CD4-positive, alpha-beta T cell treated with Interleukin-15 for 4 hours (primary cell): ENCODE data around the gene POLE4.
A peak's percentile ranks its signal among the peaks of the same experiment; 100 is the strongest.

Experiments
- DNase-seq: peaks from one replicate; pipeline ENCODE4 v3.0.0-alpha.2; 2020; ENCODE audit warnings: low spot score

The POLE4 gene

GRCh38 chr2:74958274-74959105 lies at the start of gene POLE4:
TSS of gene POLE4 (plus strand) at chr2:74958643. CDS start at chr2:74958680, 37 bp downstream.
- peak; percentile 94 for DNase-seq

- no peak for DNase-seq
These were observed 49.5 kb upstream of the POLE4 start for GRCh38 chr2:74908748-74909444.

- DNase-seq, result no peak
These were observed 48.2 kb upstream of the POLE4 start for GRCh38 chr2:74910245-74910644.

- DNase-seq, result no peak
These were observed 47.4 kb upstream of the POLE4 start for GRCh38 chr2:74911061-74911460.

- no peak for DNase-seq
These were observed 42.7 kb upstream of the POLE4 start for GRCh38 chr2:74915743-74916142.

GRCh38 chr2:74916394-74916793 lies 42.0 kb upstream of the POLE4 start:
- DNase-seq, result no peak

GRCh38 chr2:74917702-74918619 lies 40.5 kb upstream of the POLE4 start:
- no peak for DNase-seq

GRCh38 chr2:74919827-74920226 lies 38.6 kb upstream of the POLE4 start:
- DNase-seq, result peak; percentile 67

GRCh38 chr2:74921236-74921736 lies 37.2 kb upstream of the POLE4 start:
- no peak for DNase-seq

GRCh38 chr2:74922592-74923227 lies 35.7 kb upstream of the POLE4 start:
- DNase-seq, result no peak

- DNase-seq, result no peak
These were observed 33.8 kb upstream of the POLE4 start for GRCh38 chr2:74924463-74925265.

- DNase-seq, result no peak
These were observed 33.1 kb upstream of the POLE4 start for GRCh38 chr2:74925361-74925786.

- DNase-seq, result no peak
These were observed 30.8 kb upstream of the POLE4 start for GRCh38 chr2:74927621-74928020.

- no peak for DNase-seq
These were observed 27.5 kb upstream of the POLE4 start for GRCh38 chr2:74930811-74931486.

- DNase-seq, result no peak
These were observed 26.5 kb upstream of the POLE4 start for GRCh38 chr2:74931940-74932339.

GRCh38 chr2:74935975-74936391 lies 22.5 kb upstream of the POLE4 start:
- no peak for DNase-seq

GRCh38 chr2:74937221-74937880 lies 21.1 kb upstream of the POLE4 start:
- DNase-seq, result no peak

- DNase-seq, result no peak
These were observed 20.2 kb upstream of the POLE4 start for GRCh38 chr2:74938264-74938663.
